HG02759 (cell line): Measurements from ENCODE around the gene ANP32E.

Experiments
- ATAC-seq: cut with Tn5 transposase; IDR thresholded peaks from one replicate; pipeline ENCODE4 v1.9.1; 2021; ENCODE audit warnings: mild to moderate bottlenecking, moderate library complexity; ENCODE audit not compliant: unreplicated experiment

ANP32E gene

DNA sequence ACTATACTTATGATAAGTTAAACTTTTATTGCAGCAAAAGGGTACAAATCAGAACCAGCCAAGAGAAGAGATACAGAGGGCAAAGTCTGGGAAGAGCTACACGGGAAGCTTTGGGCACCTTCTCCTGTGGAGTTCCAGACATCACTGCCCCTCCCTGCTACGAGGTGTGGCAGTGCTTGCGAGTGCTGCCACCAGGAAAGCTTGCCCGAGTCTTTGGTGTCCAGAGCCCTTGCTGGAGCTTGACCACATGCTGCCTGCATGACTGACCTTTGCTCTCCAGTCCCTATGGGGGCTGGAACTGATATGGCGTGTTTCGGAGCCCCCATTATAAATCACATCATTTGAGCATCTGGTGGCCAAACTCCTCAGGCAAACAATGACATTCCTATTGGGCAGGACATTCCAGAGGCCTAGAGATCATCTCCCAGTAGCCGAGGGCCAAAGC is 62.7 kb downstream of the ANP32E start:
- no peak for ATAC-seq

DNA sequence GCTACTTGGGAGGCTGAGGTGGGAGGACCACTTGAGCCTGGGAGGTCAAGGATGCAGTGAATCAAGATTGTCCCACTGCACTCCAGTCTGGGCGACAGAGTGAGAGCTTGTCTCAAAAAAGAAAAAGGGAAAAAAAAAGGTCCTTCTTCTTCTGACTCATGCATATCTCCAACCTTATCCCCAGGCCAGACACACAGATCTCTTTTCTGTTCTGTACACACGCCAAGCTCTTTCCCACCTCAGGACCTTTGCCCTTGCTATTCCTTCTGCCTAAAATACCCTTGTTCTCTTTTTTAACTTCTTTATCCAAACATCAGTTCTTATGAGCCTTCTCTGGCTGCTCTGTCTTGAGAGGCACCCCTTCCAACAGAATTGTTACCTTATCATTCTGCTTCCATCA is 64.1 kb downstream of the ANP32E start:
- no peak for ATAC-seq

DNA sequence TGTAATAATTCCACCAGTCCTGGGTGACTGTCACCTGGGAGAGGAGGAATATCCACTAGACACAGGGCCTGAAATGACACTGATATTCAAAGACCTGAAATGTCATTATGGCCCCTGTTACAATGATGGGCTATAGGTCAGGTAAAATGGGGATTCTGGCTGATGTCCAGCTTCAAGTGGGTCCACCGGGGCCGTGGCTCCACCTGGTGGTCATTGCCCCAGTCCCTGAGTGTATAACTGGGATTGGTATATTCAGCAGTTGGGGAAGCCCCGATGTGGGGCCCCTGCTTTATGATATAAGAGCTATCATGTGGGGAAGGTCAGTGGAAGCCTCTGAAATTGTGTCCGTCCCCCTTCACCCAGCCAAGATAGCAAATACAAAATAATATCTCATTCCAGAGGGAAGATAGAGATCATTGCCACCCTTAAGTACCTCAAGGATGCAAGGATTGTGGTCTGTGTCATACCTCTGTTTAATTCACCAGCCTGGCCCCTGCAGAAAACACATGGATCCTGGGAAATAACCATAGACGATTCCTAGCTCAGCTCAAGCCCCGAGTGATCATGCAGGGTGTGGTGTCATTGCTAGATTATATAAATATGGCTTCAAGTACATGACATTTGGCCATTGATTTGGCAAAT is 66.8 kb downstream of the ANP32E start:
- no peak for ATAC-seq
